ENCODE measurements around the gene RAB27A. TPM values are rescaled to one million over a fixed set of nuclear protein-coding genes. Genes with fewer than 3 reads are reported as not detected.

The RAB27A gene
- total and polyA plus RNA-seq, 2 of the 8 experiments (the other 6 are each of a cell fraction or from before 2014, with no cell fraction given), result 2.3 to 6.5 TPM

DNA sequence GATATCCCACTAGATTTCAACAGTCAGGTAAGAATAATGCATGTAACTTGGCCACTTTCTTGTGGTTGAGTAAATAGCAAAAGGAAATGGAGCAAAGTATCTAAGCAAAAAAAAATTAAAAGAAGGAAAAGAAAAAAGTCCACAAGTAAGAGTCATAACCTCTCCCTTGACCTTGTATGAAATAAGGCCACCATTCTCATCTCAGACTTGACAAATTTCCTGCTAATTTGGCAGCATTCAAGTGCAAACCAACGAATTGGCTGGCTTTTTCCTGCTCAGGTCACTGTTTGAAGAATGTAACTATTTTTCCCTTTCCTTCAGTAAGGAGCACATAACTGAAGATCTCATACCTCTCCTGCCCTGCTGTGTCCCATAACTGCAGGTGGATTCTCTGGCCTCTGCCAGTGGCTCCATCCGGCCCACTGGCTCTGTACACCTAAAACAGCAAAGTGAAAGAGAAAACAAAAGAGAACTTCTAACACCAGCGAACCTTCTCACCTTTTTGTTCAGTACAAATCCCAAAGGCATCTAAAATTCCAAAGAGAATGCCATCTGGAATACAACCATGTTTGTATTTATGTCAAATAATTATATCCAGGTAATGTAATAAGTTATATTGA, 59.5 kb downstream of the RAB27A start:
- H3K4ac ChIP-seq (replicated peaks; ENCODE audit: insufficient read length, low read depth, low read length), result no peak overlapping the region
- no peak overlapping the region for H3K4me3 ChIP-seq (ENCODE audit: extremely low read depth in 1 of 4, insufficient read depth in 2 of 4, low read depth in 3 of 4, low read length in 4 of 4)
- CTCF ChIA-PET (ENCODE audit: partially characterized antibody), result interaction anchor here (0.7 to 1.0 kb wide), 2 partner anchors 12 to 205 kb away, joined by 3 read pairs; no protein-coding TSS in a partner anchor
- no peak overlapping the region for H3K56ac ChIP-seq (replicated peaks; ENCODE audit: insufficient read length, low read depth, low read length)
- no peak overlapping the region for H2BK5ac ChIP-seq (ENCODE audit: low read depth, low read length)
- H4K5ac ChIP-seq (ENCODE audit: insufficient read length, low read depth, low read length), result no peak overlapping the region
- H2BK120ac ChIP-seq (replicated peaks; ENCODE audit: low read depth, low read length), result no peak overlapping the region
- no peaks in the 10 kb centered on the region for H3K36me3 ChIP-seq (ENCODE audit: control insufficient read depth in 2 of 4, insufficient read depth in 4 of 4, low read length in 3 of 4)
- no peak overlapping the region for H3K23ac ChIP-seq (ENCODE audit: insufficient read length)
- no peak overlapping the region for H4K8ac ChIP-seq (ENCODE audit: extremely low read depth, insufficient read depth, low read length)
- H3K4me1 ChIP-seq (replicated peaks in 1 of 4; ENCODE audit: control insufficient read depth in 3 of 4, insufficient read depth in 4 of 4, low read length in 3 of 4), result no peaks in the 10 kb centered on the region
- H2AFZ ChIP-seq (ENCODE audit: low read length), result no peak overlapping the region
- H3K79me1 ChIP-seq (ENCODE audit: low read depth, low read length), result no peaks in the 10 kb centered on the region
- TF ChIP-seq TAF7 (optimal IDR thresholded peaks at IDR 0.05; ENCODE audit: borderline replicate concordance, low read depth, low read length) (no peak), RNF2 (IDR thresholded peaks at IDR 0.05; ENCODE audit: borderline replicate concordance, low read depth, low read length, missing control alignments, poor library complexity, severe bottlenecking) (no peak), CREB1 (IDR thresholded peaks at IDR 0.05) (no peak), POLR2A (IDR thresholded peaks at IDR 0.05; ENCODE audit: control extremely low read depth in 1 of 2, low read depth in 2 of 2, low read length in 2 of 2) (no peak), SP1 (IDR thresholded peaks at IDR 0.05; ENCODE audit: low read depth, low read length) (no peak), SIX5 (IDR thresholded peaks at IDR 0.05; ENCODE audit: low read depth, low read length) (no peak), KDM1A (IDR thresholded peaks at IDR 0.05; ENCODE audit: borderline replicate concordance, low read length) (no peak), ZNF274 (IDR thresholded peaks at IDR 0.05; ENCODE audit: borderline replicate concordance, extremely low read depth, low read length) (no peak), BACH1 (IDR thresholded peaks at IDR 0.05; ENCODE audit: low read length) (no peak), EZH2 (IDR thresholded peaks at IDR 0.05; ENCODE audit: low read depth, low read length, severe bottlenecking) (no peak), RFX5 (IDR thresholded peaks at IDR 0.05; ENCODE audit: borderline replicate concordance, low read depth, low read length) (no peak)
- TF ChIP-seq, protein P1, sequence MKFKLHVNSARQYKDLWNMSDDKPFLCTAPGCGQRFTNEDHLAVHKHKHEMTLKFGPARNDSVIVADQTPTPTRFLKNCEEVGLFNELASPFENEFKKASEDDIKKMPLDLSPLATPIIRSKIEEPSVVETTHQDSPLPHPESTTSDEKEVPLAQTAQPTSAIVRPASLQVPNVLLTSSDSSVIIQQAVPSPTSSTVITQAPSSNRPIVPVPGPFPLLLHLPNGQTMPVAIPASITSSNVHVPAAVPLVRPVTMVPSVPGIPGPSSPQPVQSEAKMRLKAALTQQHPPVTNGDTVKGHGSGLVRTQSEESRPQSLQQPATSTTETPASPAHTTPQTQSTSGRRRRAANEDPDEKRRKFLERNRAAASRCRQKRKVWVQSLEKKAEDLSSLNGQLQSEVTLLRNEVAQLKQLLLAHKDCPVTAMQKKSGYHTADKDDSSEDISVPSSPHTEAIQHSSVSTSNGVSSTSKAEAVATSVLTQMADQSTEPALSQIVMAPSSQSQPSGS (IDR thresholded peaks at IDR 0.05; ENCODE audit: low read length), result no peak
- H3K27me3 ChIP-seq (replicated peaks in 1 of 4; ENCODE audit: control insufficient read depth in 3 of 4, extremely low read depth in 1 of 4, insufficient read depth in 3 of 4, low read length in 3 of 4), result no peaks in the 10 kb centered on the region
- H3K27ac ChIP-seq (ENCODE audit: low read depth, low read length), result no peak overlapping the region
- no peak overlapping the region for H2BK15ac ChIP-seq (ENCODE audit: low read length)
- WGBS, 2 experiments (ENCODE audit: extremely low coverage in 1 of 2, insufficient coverage in 1 of 2, insufficient read length in 1 of 2, insufficient replicate concordance in 2 of 2, low coverage in 1 of 2, low lambda C conversion rate in 2 of 2, missing lambda C conversion rate in 1 of 2), result 87% methylated on average over 3 of the region's 3 CpGs; no CpG with 5 or more reads in 1 of the 2 experiments
- H4K91ac ChIP-seq (replicated peaks; ENCODE audit: insufficient read length, low read length), result no peak overlapping the region
- no peaks in the 10 kb centered on the region for H4K20me1 ChIP-seq (replicated peaks in 1 of 2; ENCODE audit: control insufficient read depth in 1 of 2, insufficient read depth in 2 of 2, low read length in 2 of 2)
- no peak overlapping the region for H2BK12ac ChIP-seq (ENCODE audit: low read depth, low read length)
- H3K9ac ChIP-seq (replicated peaks in 1 of 4; ENCODE audit: extremely low read depth in 1 of 4, low read depth in 3 of 4, low read length in 3 of 4), result peak overlapping the region in 1 of 4 experiments; percentile 32; a peak in 1 of 7 replicates
- no peaks in the 10 kb centered on the region for H3K79me2 ChIP-seq (ENCODE audit: control insufficient read depth in 1 of 2, insufficient read depth in 2 of 2, low read length in 2 of 2)
- POLR2A ChIA-PET (ENCODE audit: partially characterized antibody), result no interaction called here
- DNase-seq (ENCODE audit: low read depth in 1 of 2, low spot score in 2 of 2) (no peak), FAIRE-seq (no peak)
- no peak overlapping the region for H3K4me2 ChIP-seq (ENCODE audit: insufficient read depth in 1 of 2, low read depth in 2 of 2, low read length in 2 of 2)
- H2AK5ac ChIP-seq (ENCODE audit: low read depth, low read length), result no peak overlapping the region
- no peaks in the 10 kb centered on the region for H3K23me2 ChIP-seq (ENCODE audit: low read depth, low read length)
- H3K14ac ChIP-seq (ENCODE audit: insufficient read length), result no peak overlapping the region
- H3K18ac ChIP-seq (ENCODE audit: extremely low read depth, low read length), result no peak overlapping the region
- no peaks in the 10 kb centered on the region for H3K9me3 ChIP-seq (ENCODE audit: insufficient read depth in 2 of 2, low read depth in 1 of 2, low read length in 1 of 2)
- no peak overlapping the region for H2BK20ac ChIP-seq (ENCODE audit: low read length)
